Hypothalamus (tissue), 51 donors: Measurements from ENCODE around the gene ITPR2.
"Not testable (repeated sequence)": the region's sequence is repeated elsewhere in the genome, so short reads cannot be mapped to it uniquely, and the experiment has no call there.

ENCODE experiments used
- DNase-seq, 51 donors: peaks; one replicate each; lab custom pipeline; 2025; lab: John Stamatoyannopoulos, UW

ITPR2 gene

DNA sequence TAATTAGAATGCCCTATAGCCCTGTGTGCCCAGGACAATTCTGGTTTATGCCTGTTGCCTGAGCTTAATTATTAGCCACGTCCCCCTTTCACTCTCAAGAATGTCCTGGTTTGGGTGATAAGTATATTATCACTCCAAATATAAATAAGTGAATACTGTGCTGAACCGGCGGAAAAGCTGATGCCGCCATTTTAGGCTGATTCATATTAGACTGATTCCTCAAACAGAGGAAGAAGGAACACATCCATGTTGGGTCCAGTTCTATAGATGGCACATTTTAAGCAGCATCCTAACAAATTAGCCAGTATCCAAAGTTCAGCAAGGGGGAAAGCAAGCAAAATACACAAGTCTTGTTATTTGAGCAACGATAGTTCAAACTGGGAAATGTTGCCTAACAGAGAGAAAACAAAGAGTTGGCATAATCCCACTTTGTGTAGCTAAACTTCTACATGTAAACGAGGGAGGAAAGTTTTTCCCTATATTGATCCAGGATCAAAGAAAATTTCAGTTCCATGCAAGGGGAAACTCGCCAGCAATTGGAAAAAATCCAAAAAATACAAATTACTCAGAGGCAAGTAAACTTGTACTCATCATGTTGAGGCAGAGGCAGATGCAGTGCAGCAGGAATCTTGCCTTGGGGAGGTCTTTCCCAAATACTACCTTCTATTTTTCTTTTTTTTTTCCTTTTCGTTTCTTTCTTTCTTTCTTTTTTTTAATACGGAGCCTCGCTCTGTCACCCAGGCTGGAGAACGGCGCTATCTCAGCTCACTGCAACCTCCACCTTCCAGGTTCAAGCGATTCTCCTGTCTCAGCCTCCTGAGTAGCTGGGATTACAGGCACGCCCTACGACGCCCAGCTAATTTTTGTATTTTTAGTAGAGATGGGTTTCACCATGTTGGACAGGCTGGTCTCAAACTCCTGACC is 96.2 kb downstream of the ITPR2 start:
- DNase-seq = no peak

DNA sequence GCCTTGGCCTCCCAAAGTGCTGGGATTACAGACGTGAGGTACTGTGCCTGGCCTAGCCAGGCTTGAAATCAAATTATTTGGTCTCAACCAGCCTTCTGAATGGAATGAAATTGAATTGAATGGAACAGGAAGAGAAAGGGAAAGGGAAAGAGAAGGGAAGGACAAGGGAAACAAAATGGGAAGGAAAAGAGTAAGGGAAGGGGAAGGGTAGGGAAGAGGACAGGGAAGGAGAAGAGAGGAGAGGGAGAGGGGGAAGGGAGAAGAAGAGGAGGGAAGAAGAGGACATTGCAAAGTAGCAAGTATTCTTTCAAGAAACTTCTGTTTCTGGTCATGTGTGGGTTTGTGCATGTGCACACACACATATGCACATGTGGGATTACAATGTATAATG is 97.8 kb downstream of the ITPR2 start:
- no peak for DNase-seq

DNA sequence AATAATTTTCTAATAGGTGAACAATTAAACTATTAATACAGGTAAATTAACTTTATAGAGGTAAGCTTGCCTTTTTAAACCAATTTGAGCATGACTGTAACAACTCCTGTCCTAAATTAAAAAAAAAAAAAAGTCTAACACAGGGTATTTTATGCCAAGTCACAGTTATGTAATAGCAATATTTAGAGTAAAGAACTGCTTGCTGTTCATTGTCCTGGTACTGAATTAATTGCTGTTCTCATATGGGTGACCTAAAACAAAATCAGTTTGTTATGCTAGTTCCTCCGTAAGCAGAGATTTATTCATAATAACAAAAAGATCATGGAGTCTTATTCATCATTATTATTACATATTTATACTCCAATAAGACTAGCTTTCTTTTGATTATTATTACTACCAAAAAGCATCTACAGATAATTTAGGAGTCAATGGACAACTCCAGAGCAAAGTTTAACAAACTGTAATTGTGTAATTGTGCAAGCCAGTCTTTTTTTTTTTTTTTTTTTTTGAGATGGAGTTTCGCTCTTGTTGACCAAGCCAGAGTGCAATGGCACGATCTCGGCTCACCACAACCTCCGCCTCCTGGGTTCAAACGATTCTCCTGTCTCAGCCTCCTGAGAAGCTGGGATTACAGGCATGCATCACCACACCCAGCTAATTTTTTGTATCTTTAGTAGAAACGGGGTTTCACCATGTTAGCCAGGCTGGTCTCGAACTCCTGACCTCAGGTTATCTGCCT is 98.3 kb downstream of the ITPR2 start:
- no peak for DNase-seq

- DNase-seq = no peak
These were observed 100.7 kb downstream of the ITPR2 start for GRCh38 chr12:26732005-26732908.

GRCh38 chr12:26730481-26731350 is 102.3 kb downstream of the ITPR2 start:
- no peak for DNase-seq

DNA sequence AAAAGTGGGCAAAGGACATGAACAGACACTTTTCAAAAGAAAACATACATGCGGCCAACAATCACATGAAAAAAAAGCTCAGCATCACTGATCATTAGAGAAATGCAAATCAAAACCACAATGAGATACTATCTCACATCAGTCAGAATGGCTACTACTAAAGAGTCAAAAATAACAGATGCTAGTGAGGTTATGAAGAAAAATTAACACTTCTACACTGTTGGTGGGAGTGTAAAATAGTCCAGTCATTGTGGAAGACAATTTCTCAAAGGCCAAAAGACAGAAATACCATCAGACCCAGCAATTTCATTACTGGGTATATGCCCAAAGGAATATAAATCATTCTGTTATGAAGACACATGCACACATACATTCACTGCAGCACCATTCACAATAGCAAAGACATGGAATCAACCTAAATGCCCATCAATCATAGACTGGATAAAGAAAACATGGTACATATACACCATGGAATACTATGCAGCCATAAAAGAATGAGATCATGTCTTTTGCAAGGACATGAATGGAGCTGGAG is 103.8 kb downstream of the ITPR2 start:
- not testable (repeated sequence) for DNase-seq

- DNase-seq = no peak
These were observed 104.6 kb downstream of the ITPR2 start for GRCh38 chr12:26728205-26729050.

- no peak for DNase-seq
These were observed 105.4 kb downstream of the ITPR2 start for GRCh38 chr12:26727482-26728204.

- DNase-seq = no peak
These were observed 106.0 kb downstream of the ITPR2 start for GRCh38 chr12:26726956-26727355.

DNA sequence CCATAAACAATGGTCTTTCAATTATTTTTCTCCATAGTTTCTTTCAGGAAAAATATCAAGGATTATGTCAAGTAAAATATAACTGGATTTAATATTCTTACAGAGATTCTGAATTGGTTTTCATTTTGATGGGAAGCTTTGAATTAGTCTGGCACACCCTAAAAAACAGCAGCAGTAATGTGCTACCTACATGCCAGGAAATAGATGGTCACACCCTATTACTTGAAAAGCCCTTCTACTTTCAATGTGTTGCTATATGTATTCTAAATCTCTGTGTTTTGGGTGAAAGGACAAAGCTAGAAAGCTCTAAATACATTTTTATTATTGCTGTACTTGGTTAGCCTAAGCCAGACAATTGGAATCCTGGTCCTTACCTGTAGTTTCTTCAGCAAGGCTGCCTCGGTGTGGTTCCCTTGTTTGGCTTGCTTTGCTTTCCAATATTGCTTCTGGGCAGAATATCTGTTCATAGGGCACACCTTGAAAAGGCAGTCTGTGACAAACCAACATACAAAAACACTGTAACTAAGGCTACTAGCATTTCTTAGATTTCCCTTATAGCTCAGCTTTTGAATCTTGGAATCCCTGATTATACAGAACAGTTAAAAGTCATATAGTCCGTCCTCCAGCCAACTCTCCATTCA is 107.6 kb downstream of the ITPR2 start:
- no peak for DNase-seq

DNA sequence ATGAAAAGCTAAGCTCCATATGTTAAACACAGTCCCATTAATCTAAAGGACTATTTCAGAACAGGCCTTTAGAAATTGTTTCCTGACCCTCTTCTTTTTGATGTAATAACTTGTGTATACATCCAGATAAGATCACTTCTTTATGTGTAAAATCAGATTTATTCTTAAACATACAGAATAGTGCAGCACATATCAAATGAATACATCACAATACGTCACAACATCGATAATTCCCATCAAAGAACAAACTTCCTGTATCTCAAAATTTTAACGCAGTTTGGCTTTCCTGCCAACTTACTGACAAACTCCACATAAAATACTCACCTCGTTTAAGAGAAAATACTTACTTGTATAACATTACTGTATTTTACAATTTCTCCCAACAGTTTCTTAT is 108.7 kb downstream of the ITPR2 start:
- DNase-seq = no peak

DNA sequence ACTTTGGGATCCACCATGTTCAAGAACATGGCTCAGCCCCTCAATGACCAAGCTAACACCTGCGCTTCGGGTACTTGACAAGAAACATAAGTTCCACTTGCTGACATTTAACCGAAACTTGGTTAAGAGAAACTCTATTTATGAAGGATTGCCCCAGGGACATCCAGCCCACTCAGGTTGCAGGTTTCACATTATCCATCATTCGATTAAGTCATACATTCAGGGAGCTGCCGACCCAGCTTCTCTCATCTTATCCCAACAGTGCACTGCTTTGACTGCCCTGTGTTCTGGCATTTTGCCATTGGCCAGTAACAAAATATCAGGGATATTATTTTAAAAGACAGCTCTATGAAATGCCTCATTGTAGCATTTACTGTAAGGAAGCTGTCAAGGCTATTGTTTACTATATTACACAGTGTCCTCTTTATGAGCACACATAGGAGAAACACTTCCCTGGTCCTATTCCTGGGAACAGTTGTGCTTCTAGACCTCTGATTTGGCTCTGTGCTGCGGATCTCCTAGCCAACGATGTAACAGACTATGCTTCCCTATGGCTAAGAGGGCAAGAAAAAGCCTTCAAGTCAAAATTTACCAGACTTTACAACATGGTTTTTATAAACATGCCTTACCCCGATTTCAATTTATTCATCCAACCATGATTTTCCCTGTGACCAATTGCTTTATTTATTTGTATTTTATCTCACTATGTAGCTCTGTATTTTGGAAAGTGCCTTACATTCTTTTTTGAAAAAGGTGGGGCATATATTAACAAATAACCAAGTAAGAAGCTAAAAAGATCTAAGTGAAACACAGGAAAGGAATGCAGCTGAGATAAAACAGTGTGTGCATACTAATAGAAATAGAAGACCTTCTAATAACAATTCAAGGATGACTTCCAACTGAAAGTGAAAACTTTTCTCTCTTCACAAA is 109.3 kb downstream of the ITPR2 start:
- no peak for DNase-seq

DNA sequence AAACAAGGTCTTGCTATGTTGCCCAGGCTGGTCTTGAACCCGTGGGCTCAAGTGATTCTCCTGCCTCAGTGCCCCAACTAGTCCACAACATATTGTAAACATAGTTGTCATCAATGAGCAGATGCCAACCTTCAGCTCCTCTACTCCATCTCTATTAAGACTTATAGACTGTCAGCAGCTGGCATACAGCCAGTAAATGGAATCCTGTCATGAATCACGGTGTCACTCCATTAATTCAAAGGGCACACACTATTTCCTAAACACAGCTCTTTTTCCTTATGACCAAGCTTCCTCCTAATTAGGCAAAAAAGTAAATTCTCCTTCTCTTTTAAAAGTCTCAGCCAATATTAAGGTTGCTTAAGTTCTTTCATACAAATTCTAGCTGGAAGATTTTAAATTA is 111.2 kb downstream of the ITPR2 start:
- DNase-seq = no peak

DNA sequence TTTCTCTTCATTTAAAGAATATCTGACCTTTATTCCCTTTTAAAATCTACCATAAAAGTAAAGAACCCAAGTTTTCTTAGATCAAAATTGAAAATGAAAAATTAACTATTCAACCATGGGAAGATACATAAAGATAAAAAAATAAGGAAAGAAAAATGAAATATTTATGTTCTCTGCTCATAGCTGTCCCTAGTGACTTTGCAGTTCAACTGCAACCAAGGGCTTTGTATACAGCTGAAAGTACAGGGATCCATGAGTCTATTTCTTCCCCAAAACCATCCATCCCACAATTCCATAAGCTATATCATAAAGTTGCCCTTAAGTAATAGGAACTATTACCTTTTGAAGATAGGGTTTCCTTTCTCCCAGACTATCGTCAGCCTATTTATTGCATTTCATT is 113.1 kb downstream of the ITPR2 start:
- no peak for DNase-seq

DNA sequence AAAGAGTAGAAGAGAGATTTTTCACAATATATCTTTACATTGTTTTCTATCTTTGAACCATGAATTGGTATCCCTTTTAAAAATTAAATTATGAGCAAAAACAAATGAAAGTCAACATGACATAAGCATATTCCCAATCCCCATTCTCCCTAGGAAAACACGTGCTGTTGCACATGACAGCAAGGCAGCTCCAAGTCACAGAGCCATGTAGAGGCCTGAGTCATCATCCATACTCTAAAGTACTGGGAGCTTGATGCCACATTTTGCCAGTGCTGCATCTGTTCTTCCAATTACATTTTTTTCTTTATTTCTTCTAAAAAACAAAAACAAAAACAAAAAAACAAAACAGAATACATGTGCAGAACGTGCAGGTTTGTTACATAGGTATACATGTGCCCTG is 115.2 kb downstream of the ITPR2 start:
- DNase-seq = no peak

DNA sequence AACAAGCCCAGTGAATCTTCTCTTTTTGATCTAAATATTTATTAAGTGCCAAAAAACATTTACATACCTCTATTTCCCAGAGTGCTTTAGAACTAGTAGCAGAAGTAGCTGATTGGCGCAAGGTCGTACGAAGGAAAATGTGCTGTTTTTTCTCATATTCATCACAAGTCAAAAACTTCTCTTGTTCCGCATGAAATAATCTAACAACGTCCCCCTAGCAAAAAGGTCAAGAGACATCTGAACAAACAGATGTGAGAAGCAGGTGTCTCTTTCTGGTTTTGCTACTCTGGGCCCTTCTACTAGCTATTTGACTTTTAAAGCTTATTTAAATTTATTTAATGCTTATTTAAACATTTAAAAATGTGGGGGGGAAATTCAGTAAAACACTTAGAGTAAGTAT is 117.8 kb downstream of the ITPR2 start:
- DNase-seq = no peak
